H1 (cell line): ENCODE results near the gene WDR76. TPM values are rescaled to one million over a fixed set of nuclear protein-coding genes. Genes with fewer than 3 reads are reported as not detected.

ENCODE experiments used
- CTCF ChIA-PET: fragments of 300-600 bp; sonication (Branson Sonifier 250); formaldehyde crosslinking; loops from one replicate; lab custom pipeline; 2021; ENCODE audit not compliant: partially characterized antibody; lab: Charles Lee
- POLR2A ChIA-PET: fragments of 300-600 bp; sonication (Branson Sonifier 250); formaldehyde crosslinking; loops from one replicate; lab custom pipeline; 2021; ENCODE audit warnings: inconsistent platforms; ENCODE audit not compliant: partially characterized antibody; lab: Charles Lee
- DNase-seq, 2 experiments: peaks; one replicate each; pipeline versions ENCODE4 v3.0.0 to v3.0.0-alpha.2; 2010 to 2022; ENCODE audit warnings: low spot score in 2 of 2, low read depth in 1 of 2, mixed read lengths in 1 of 2
- FAIRE-seq: peaks from 2 replicates; lab custom pipeline; 2011; peaks lifted over from hg19 to GRCh38; lab: Jason Lieb, UNC
- H2AFZ ChIP-seq: 2 replicates; pipeline ENCODE4 v1.8.1; 2012; ENCODE audit warnings: low read length, inconsistent platforms
- H2AK5ac ChIP-seq: 2 replicates; pipeline ENCODE4 v1.6.1; 2013; ENCODE audit warnings: low read depth, low read length
- H2BK120ac ChIP-seq: replicated peaks from 2 replicates; pipeline ENCODE3; 2013; ENCODE audit warnings: low read depth, low read length, inconsistent platforms
- H2BK12ac ChIP-seq: 2 replicates; pipeline ENCODE4 v1.6.1; 2013; ENCODE audit warnings: low read depth, low read length
- H2BK15ac ChIP-seq: 2 replicates; pipeline ENCODE4 v1.6.1; 2013; ENCODE audit warnings: low read length
- H2BK20ac ChIP-seq: 2 replicates; pipeline ENCODE4 v1.6.1; 2013; ENCODE audit warnings: low read length
- H2BK5ac ChIP-seq: 2 replicates; pipeline ENCODE4 v1.6.1; 2013; ENCODE audit warnings: low read depth, low read length
- H3K14ac ChIP-seq: 2 replicates; pipeline ENCODE4 v1.6.1; 2013; ENCODE audit warnings: inconsistent platforms; ENCODE audit not compliant: insufficient read length
- H3K18ac ChIP-seq: 2 replicates; pipeline ENCODE4 v1.6.1; 2013; ENCODE audit warnings: low read length; ENCODE audit errors: extremely low read depth
- H3K23ac ChIP-seq: 2 replicates; pipeline ENCODE4 v1.6.1; 2013; ENCODE audit warnings: inconsistent platforms; ENCODE audit not compliant: insufficient read length
- H3K23me2 ChIP-seq: 2 replicates; pipeline ENCODE4 v1.6.1; 2013; ENCODE audit warnings: low read depth, low read length
- H3K27ac ChIP-seq: 2 replicates; pipeline ENCODE4 v1.6.1; 2011; ENCODE audit warnings: low read depth, low read length, inconsistent platforms
- H3K27me3 ChIP-seq, 4 experiments: replicated peaks in 1 of 4; 1 replicate in 1 of 4; 2 replicates in 3 of 4; pipeline versions ENCODE4 v1.6.1 to v1.8.1; 2011 to 2013; ENCODE audit warnings: low read length in 3 of 4, mild to moderate bottlenecking in 3 of 4, inconsistent platforms in 2 of 4, mixed read lengths in 2 of 4, moderate library complexity in 1 of 4; ENCODE audit not compliant: control insufficient read depth in 3 of 4, insufficient read depth in 3 of 4; ENCODE audit errors: extremely low read depth in 1 of 4
- H3K36me3 ChIP-seq, 4 experiments: 2 replicates each; pipeline versions ENCODE4 v1.6.1 to v1.8.1; 2011 to 2013; ENCODE audit warnings: mild to moderate bottlenecking in 4 of 4, low read length in 3 of 4, moderate library complexity in 2 of 4, control low read depth in 1 of 4, inconsistent platforms in 1 of 4; ENCODE audit not compliant: insufficient read depth in 4 of 4, control insufficient read depth in 2 of 4
- H3K4ac ChIP-seq: replicated peaks from 2 replicates; pipeline ENCODE3; 2013; ENCODE audit warnings: low read length, low read depth, mixed read lengths, inconsistent platforms; ENCODE audit not compliant: insufficient read length
- H3K4me1 ChIP-seq, 4 experiments: replicated peaks in 1 of 4; 1 replicate in 1 of 4; 2 replicates in 3 of 4; pipeline versions ENCODE4 v1.6.1 to v1.8.1; 2011 to 2013; ENCODE audit warnings: low read length in 3 of 4, inconsistent platforms in 2 of 4, mixed read lengths in 1 of 4; ENCODE audit not compliant: insufficient read depth in 4 of 4, control insufficient read depth in 3 of 4
- H3K4me2 ChIP-seq, 2 experiments: 2 replicates each; pipeline versions ENCODE4 v1.6.1 to v1.8.1; 2011 to 2013; ENCODE audit warnings: low read depth in 2 of 2, low read length in 2 of 2, control low read depth in 1 of 2, inconsistent platforms in 1 of 2, mild to moderate bottlenecking in 1 of 2; ENCODE audit not compliant: insufficient read depth in 1 of 2
- H3K4me3 ChIP-seq, 4 experiments: fragments of 200-600, 300-600 bp in 1 of 4; sonication (generic), shearing (Covaris generic), sonication (Bioruptor Twin) in 1 of 4; 2 replicates each; pipeline versions ENCODE4 v1.5.1 to v1.8.1; 2011 to 2016; ENCODE audit warnings: low read length in 4 of 4, low read depth in 3 of 4, control low read depth in 2 of 4, inconsistent platforms in 2 of 4, mild to moderate bottlenecking in 2 of 4, mixed read lengths in 1 of 4, moderate library complexity in 1 of 4; ENCODE audit not compliant: insufficient read depth in 2 of 4; ENCODE audit errors: extremely low read depth in 1 of 4
- H3K56ac ChIP-seq: replicated peaks from 2 replicates; pipeline ENCODE3; 2013; ENCODE audit warnings: low read depth, mild to moderate bottlenecking, mixed read lengths, low read length, inconsistent platforms; ENCODE audit not compliant: insufficient read length
- H3K79me1 ChIP-seq: 2 replicates; pipeline ENCODE4 v1.6.1; 2013; ENCODE audit warnings: low read depth, low read length, control low read depth
- H3K79me2 ChIP-seq, 2 experiments: 2 replicates each; pipeline versions ENCODE4 v1.6.1 to v1.8.1; 2012 to 2013; ENCODE audit warnings: low read length in 2 of 2, mild to moderate bottlenecking in 2 of 2, inconsistent platforms in 1 of 2; ENCODE audit not compliant: insufficient read depth in 2 of 2, control insufficient read depth in 1 of 2
- H3K9ac ChIP-seq, 4 experiments: replicated peaks in 1 of 4; 1 replicate in 1 of 4; 2 replicates in 3 of 4; pipeline versions ENCODE4 v1.6.1 to v1.8.1; 2011 to 2013; ENCODE audit warnings: low read depth in 3 of 4, low read length in 3 of 4, control low read depth in 2 of 4, mild to moderate bottlenecking in 2 of 4, moderate library complexity in 2 of 4, inconsistent platforms in 1 of 4; ENCODE audit errors: extremely low read depth in 1 of 4
- H3K9me3 ChIP-seq, 2 experiments: 2 replicates each; pipeline versions ENCODE4 v1.6.1 to v1.8.1; 2012 to 2013; ENCODE audit warnings: mild to moderate bottlenecking in 2 of 2, moderate library complexity in 2 of 2, control low read depth in 1 of 2, inconsistent platforms in 1 of 2, low read depth in 1 of 2, low read length in 1 of 2, mixed read lengths in 1 of 2; ENCODE audit not compliant: insufficient read depth in 2 of 2
- H4K20me1 ChIP-seq, 2 experiments: replicated peaks in 1 of 2; 2 replicates each; pipeline versions ENCODE3 to v1.8.1; 2011 to 2013; ENCODE audit warnings: inconsistent platforms in 2 of 2, low read length in 2 of 2, mild to moderate bottlenecking in 1 of 2; ENCODE audit not compliant: insufficient read depth in 2 of 2, control insufficient read depth in 1 of 2
- H4K5ac ChIP-seq: 2 replicates; pipeline ENCODE4 v1.6.1; 2013; ENCODE audit warnings: low read length, low read depth, mixed read lengths, inconsistent platforms; ENCODE audit not compliant: insufficient read length
- H4K8ac ChIP-seq: 2 replicates; pipeline ENCODE4 v1.8.0; 2013; ENCODE audit warnings: mild to moderate bottlenecking, moderate library complexity, low read length, inconsistent platforms; ENCODE audit not compliant: insufficient read depth; ENCODE audit errors: extremely low read depth
- H4K91ac ChIP-seq: replicated peaks from 2 replicates; pipeline ENCODE3; 2013; ENCODE audit warnings: low read length, mixed read lengths, inconsistent platforms; ENCODE audit not compliant: insufficient read length
- EGR1 ChIP-seq: IDR thresholded peaks from 2 replicates; pipeline ENCODE4 v1.6.1; 2011; ENCODE audit warnings: low read depth, low read length, borderline replicate concordance
- EP300 ChIP-seq, 2 experiments: IDR thresholded peaks; 1 replicate in 1 of 2; 2 replicates in 1 of 2; pipeline ENCODE4 v1.6.1; 2011 to 2012; ENCODE audit warnings: low read depth in 2 of 2, low read length in 2 of 2, mild to moderate bottlenecking in 2 of 2, borderline replicate concordance in 1 of 2, inconsistent platforms in 1 of 2, moderate library complexity in 1 of 2
- HDAC2 ChIP-seq, 2 experiments: fragments of 300-600 bp in 1 of 2; sonication (generic) in 1 of 2; IDR thresholded peaks; 2 replicates each; pipeline ENCODE4 v1.6.1; 2011 to 2012; ENCODE audit warnings: low read depth in 2 of 2, low read length in 2 of 2, mild to moderate bottlenecking in 2 of 2, moderate library complexity in 2 of 2, borderline replicate concordance in 1 of 2, inconsistent platforms in 1 of 2
- JUN ChIP-seq: IDR thresholded peaks from 2 replicates; pipeline ENCODE4 v1.6.1; 2011; ENCODE audit warnings: low read depth, mild to moderate bottlenecking, improper control_type of control experiment, low read length
- JUND ChIP-seq: IDR thresholded peaks from 2 replicates; pipeline ENCODE4 v1.6.1; 2011; ENCODE audit warnings: mild to moderate bottlenecking, improper control_type of control experiment, low read length
- KDM5A ChIP-seq: fragments of 200-600 bp; IDR thresholded peaks from 2 replicates; pipeline ENCODE4 v1.7.1; 2012; ENCODE audit warnings: mild to moderate bottlenecking, low read length, inconsistent platforms, mixed read lengths
- POLR2A ChIP-seq, 2 experiments: IDR thresholded peaks; 1 replicate in 1 of 2; 2 replicates in 1 of 2; pipeline ENCODE4 v1.6.1; 2011; ENCODE audit warnings: low read depth in 2 of 2, low read length in 2 of 2, mild to moderate bottlenecking in 2 of 2; ENCODE audit errors: control extremely low read depth in 1 of 2
- RAD21 ChIP-seq, 2 experiments: IDR thresholded peaks in 1 of 2; conservative IDR thresholded peaks in 1 of 2; 2 replicates each; pipeline ENCODE4 v1.6.1; 2011; ENCODE audit warnings: low read depth in 2 of 2, low read length in 2 of 2, improper control_type of control experiment in 1 of 2, inconsistent platforms in 1 of 2, mild to moderate bottlenecking in 1 of 2, moderate library complexity in 1 of 2
- RBBP5 ChIP-seq: IDR thresholded peaks from 2 replicates; pipeline ENCODE4 v1.7.1; 2012; ENCODE audit warnings: low read depth, mild to moderate bottlenecking, inconsistent platforms, low read length, moderate library complexity, borderline replicate concordance
- RXRA ChIP-seq: IDR thresholded peaks from 2 replicates; pipeline ENCODE4 v1.6.1; 2011; ENCODE audit warnings: low read depth, mild to moderate bottlenecking, low read length, moderate library complexity; ENCODE audit not compliant: insufficient read depth
- WGBS, 2 experiments: shearing (Covaris generic) in 1 of 2; methylation state at CpG; one replicate each; pipeline versions ENCODE4 v1.1.6 to v1.1.7; 2013 to 2015; ENCODE audit warnings: low lambda C conversion rate in 2 of 2, mixed read lengths in 2 of 2, inconsistent platforms in 1 of 2, low coverage in 1 of 2, missing lambda C conversion rate in 1 of 2; ENCODE audit not compliant: insufficient replicate concordance in 2 of 2, insufficient coverage in 1 of 2, insufficient read length in 1 of 2; ENCODE audit errors: extremely low coverage in 1 of 2, missing lambda C conversion rate in 1 of 2; 5-methylcytosine and 5-hydroxymethylcytosine counted together
- polyA plus RNA-seq, 7 experiments: library from polyadenylated mRNA; depleted of rRNA in 3 of 7; stranded (reverse) in 5 of 7; unstranded in 2 of 7; fragments of >200 nt in 5 of 7; fragments of 200-250 nt in 2 of 7; gene quantifications; 1 replicate in 5 of 7; 2 replicates in 1 of 7; 4 replicates in 1 of 7; pipeline versions ENCODE4 v1.2.1 to v1.2.3, GENCODE V29; 2011 to 2013; ENCODE audit warnings: missing spikeins in 2 of 7, mixed read lengths in 2 of 7
- total RNA-seq: library from RNA; stranded (reverse); fragmentation: NEBNext Ultra II Directional; extraction: Animal tissue kit (Norgen Biotek cat#: 25700); gene quantifications from 2 replicates; pipeline ENCODE4 v1.2.1, GENCODE V29; 2021
- TF ChIP-seq, protein P1 (sequence below): IDR thresholded peaks from 2 replicates; pipeline ENCODE4 v1.6.1; 2012; ENCODE audit warnings: inconsistent platforms

Gene WDR76
- total and polyA plus RNA-seq, 2 of the 8 experiments (the other 6 are each of a cell fraction or from before 2014, with no cell fraction given), result 4.1 to 18.9 TPM

DNA sequence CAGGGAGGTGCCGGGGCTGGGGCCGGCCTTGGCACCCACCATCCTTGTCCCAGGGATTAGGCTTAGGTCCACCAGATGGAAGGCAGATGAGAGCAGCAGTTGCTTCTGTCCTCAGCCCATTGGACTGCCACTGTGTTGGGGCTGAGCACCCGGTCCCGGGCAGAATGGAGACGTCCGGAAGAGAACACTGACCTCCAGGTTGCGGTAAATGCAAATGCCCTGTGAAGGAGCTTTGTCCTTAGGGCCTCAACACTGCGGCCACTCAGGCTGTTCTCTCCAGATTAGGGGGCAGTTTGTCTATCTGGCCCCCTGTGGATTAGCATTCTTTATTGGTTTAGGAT is 26.9 kb upstream of the WDR76 start, which contains the start of gene SERINC4:
Gene SERINC4 (minus strand): TSS at position 276 of the 341 bp plus-strand sequence. CDS start 234 bp downstream, at position 42.
- Histone ChIP-seq H4K8ac (no peak within 1 kb of the TSS), H4K5ac (peak within 1 kb of the TSS; percentile 71), H4K20me1 (peaks cover 0 to 6% of the 10 kb centered on the region in 2 experiments), H3K9ac (peak within 1 kb of the TSS; percentile 61 to 84 (median 76)), H3K18ac (peak within 1 kb of the TSS; percentile 51), H2AFZ (no peak within 1 kb of the TSS), H3K23me2 (no peaks in the 10 kb centered on the region), H3K23ac (no peak within 1 kb of the TSS), H2BK15ac (peak within 1 kb of the TSS; percentile 31), H3K27me3 (no peaks in the 10 kb centered on the region), H3K9me3 (no peaks in the 10 kb centered on the region), H3K79me1 (0 out of 2 replicates have a peak, but pooled peaks cover 3% of the 10 kb centered on the region), H2BK120ac (no peak within 1 kb of the TSS)
- DNase-seq, result no peak
- TF ChIP-seq POLR2A (IDR thresholded peaks at IDR 0.05; ENCODE audit: control extremely low read depth in 1 of 2, low read depth in 2 of 2, low read length in 2 of 2) (no peak), JUND (no peak), RXRA (no peak), RAD21 (IDR thresholded peaks at IDR 0.05 in 1 of 2, conservative IDR thresholded peaks at IDR 0.05 in 1 of 2; ENCODE audit: low read depth in 2 of 2, low read length in 2 of 2) (no peak), HDAC2 (IDR thresholded peaks at IDR 0.05; ENCODE audit: borderline replicate concordance in 1 of 2, low read depth in 2 of 2, low read length in 2 of 2) (no peak), KDM5A (no peak), RBBP5 (no peak), EGR1 (no peak), JUN (no peak), EP300 (IDR thresholded peaks at IDR 0.05; ENCODE audit: borderline replicate concordance in 1 of 2, low read depth in 2 of 2, low read length in 2 of 2) (no peak)
- TF ChIP-seq, protein P1, sequence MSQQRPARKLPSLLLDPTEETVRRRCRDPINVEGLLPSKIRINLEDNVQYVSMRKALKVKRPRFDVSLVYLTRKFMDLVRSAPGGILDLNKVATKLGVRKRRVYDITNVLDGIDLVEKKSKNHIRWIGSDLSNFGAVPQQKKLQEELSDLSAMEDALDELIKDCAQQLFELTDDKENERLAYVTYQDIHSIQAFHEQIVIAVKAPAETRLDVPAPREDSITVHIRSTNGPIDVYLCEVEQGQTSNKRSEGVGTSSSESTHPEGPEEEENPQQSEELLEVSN, result no peak
- TF ChIP-seq, all 59 proteins: peak for 0
- FAIRE-seq, result no peak
- Histone ChIP-seq H3K36me3 (peaks cover 15 to 60% (median 18%) of the 10 kb centered on the region in 4 experiments; a peak in 7 of 8 replicates), H3K79me2 (peaks cover 0 to 13% of the 10 kb centered on the region in 2 experiments; a peak in 2 of 4 replicates), H3K27ac (peak within 1 kb of the TSS; percentile 28; the same call in 1 of the 2 replicates), H4K91ac (peak within 1 kb of the TSS; percentile 22), H3K14ac (no peak within 1 kb of the TSS), H2BK12ac (peak within 1 kb of the TSS; percentile 71; the same call in 1 of the 2 replicates), H3K4me3 (peak within 1 kb of the TSS; percentile 67 to 97 (median 88)), H2BK20ac (peak within 1 kb of the TSS; percentile 28; the same call in 1 of the 2 replicates), H3K56ac (peak within 1 kb of the TSS; percentile 39), H3K4ac (peak within 1 kb of the TSS; percentile 55), H2BK5ac (peak within 1 kb of the TSS; percentile 55), H3K4me1 (peaks cover 13 to 22% (median 17%) of the 10 kb centered on the region in 4 experiments), H3K4me2 (peak within 1 kb of the TSS; percentile 75 to 86), H2AK5ac (no peak within 1 kb of the TSS)
- 91% methylated on average over 8 of the region's 8 CpGs; no CpG with 5 or more reads in 1 of the 2 experiments for WGBS, 2 experiments
- CTCF ChIA-PET, result interaction anchor here (1.9 kb wide), 1 partner anchor 23 kb away, joined by 5 read pairs; the partner anchor contains the start of gene ELL3
- POLR2A ChIA-PET, result interaction anchor here (0.9 to 8.9 kb wide), 8 partner anchors 9 to 54 kb away, joined by 7 to 71 read pairs (median 8); partner anchors contain the start of genes ELL3, MFAP1, PDIA3 and WDR76
